HG03159 (cell line): Measurements from ENCODE around the gene PRKACG.
"Not testable (repeated sequence)": the region's sequence is repeated elsewhere in the genome, so short reads cannot be mapped to it uniquely, and the experiment has no call there.

Source experiments
- ATAC-seq: cut with Tn5 transposase; IDR thresholded peaks from one replicate; pipeline ENCODE4 v1.9.1; 2021; ENCODE audit warnings: mild to moderate bottlenecking, moderate library complexity; ENCODE audit not compliant: unreplicated experiment

Gene PRKACG

GRCh38 chr9:69027355-69028097, 13.6 kb upstream of the PRKACG start:
- peak; percentile 81 for ATAC-seq

GRCh38 chr9:69023650-69024049, 9.7 kb upstream of the PRKACG start:
- no peak for ATAC-seq

DNA sequence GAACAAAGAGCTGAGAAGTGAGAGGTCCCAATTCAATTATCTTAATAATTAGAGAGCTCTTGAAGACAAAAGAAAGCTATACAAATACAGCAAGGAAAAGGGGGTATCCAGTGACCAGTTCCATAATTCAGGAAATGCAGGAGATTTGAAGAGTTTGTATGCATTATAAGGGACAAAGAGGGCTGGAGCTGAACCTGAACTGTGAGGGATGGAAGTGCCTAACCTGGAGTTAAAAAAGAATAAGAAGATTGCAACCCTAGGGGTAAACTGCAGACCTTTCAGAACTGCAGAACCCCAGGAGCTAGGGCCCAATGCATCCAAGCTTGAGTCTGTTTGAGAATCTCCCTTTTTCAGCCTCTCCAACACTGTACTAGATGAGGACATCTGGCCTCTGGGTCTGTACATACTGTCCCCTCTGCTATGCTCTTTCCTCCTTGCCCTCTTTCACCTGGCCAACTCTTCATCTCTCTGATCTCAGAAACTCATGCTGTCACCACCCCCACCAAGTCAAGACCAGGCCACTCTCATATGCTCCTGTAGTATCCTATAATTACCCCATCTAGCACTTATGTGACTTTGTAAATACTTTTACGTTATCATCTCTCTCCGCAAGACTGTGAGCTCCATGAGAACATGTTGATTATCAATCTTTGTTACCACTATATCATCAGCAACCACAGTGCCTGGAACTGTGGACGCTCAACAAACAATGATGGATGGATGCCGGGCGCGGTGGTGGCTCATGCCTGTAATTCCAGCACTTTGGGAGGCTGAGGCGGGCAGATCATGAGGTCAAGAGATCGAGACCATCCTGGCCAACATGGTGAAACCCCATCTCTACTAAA, 6.6 kb upstream of the PRKACG start:
- no peak for ATAC-seq

- ATAC-seq, result no peak
Observed at GRCh38 chr9:69019808-69020207, 5.9 kb upstream of the PRKACG start.

DNA sequence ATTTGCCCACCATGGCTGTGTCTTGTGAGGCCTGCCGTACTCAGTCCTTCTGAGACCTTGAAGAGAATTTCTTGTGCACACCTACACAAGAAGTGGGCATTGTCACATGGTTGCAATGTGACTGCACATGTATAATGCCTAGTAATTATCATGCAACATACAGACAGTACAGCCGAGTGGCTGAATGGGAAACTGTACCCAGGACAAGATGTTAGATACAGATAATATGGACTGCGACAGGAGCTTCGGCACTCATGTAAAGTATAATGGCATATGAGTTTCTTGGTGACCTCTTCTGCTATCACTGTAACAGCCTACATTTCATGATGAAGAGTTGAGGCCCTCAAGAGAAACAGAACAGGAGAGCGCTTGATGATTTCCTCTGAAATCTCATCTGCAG, 4.8 kb upstream of the PRKACG start:
- no peak for ATAC-seq

GRCh38 chr9:69016191-69017096, 2.5 kb upstream of the PRKACG start:
- no peak for ATAC-seq

- no peak for ATAC-seq
Observed at GRCh38 chr9:69013382-69013727, 558 bp downstream of the PRKACG start.

GRCh38 chr9:69012696-69013381, 1.1 kb downstream of the PRKACG start:
- ATAC-seq, result no peak

DNA sequence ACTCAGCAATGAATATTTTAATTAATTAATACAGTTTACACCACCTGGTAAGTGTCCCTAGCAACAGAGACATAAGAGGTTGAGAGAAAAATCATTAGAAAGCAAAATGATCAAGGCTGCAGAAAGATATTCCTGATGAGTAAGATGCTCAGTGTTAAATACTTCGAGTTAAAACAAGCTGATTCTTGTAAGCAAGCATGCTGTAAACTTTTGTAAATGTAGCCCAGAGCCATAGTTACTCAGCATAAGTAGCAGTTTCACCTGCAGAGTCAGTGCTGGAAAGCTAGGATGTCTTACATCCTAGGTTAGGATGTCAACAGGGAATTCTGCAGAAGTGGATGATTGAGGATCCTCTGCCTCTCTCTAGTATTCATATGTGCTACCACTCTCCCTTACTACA, 4.2 kb downstream of the PRKACG start:
- ATAC-seq, result no peak

DNA sequence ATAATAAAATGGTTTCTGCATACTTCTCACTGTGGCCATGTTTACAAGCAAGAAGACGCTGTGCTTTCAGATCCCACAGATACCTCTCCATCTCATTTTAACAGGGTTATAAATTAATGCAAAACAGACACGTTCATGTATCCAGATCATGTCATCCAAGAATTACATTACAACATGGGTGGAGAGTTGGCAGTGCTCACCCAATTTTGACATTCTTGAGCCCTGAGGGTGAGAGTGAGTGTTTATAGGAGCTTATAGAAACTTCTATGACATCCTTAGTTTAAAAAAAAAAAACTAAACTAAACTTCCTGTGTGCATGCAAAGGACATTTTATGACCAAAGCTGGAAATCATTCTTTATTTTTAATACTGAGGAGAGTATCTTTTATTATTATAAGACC, 9.1 kb downstream of the PRKACG start:
- no peak for ATAC-seq

DNA sequence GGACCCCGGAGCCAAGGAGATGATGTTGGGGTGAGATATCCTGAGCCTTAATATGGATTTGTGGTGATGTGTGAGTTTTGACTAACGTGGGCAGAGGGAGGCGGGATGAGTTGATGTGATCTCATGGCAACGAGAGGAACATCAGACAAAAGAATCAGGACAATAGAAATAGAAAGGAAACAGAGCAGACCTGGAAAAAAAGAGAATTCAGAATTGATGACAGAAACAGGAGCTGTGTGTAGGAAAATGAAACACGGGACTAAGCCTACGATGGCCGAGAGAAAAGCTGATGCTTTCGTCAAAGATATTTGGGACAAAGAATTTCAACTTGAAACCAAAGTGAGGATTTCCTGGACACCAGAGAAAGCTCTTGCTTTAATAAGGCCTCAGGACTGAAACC, 10.9 kb downstream of the PRKACG start:
- no peak for ATAC-seq

GRCh38 chr9:69001921-69002320, 12.0 kb downstream of the PRKACG start:
- ATAC-seq, result no peak

- ATAC-seq, result peak; percentile 77
Observed at GRCh38 chr9:68999393-69000105, 14.4 kb downstream of the PRKACG start.

DNA sequence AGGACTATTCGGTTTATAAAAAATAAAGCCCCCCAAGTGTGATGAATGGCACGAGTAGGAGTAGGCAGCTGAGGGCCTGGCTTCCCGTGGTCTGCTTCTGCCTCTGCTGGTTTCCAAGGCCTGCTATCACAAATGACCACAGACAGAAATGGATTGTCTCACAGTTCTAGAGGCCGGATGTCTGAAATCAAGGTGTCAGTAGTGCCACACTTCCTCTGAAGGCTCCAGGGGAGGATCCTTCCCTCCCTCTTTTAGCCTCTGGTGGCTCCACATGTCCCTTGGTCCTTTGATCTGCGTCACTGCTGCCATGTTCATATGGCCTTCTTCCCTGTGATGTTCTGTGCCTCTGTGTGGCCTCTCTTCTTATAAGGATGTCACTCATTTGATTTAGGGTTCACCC, 15.1 kb downstream of the PRKACG start:
- ATAC-seq, result no peak

- ATAC-seq, result no peak
Observed at GRCh38 chr9:68998385-68998784, 15.5 kb downstream of the PRKACG start.

DNA sequence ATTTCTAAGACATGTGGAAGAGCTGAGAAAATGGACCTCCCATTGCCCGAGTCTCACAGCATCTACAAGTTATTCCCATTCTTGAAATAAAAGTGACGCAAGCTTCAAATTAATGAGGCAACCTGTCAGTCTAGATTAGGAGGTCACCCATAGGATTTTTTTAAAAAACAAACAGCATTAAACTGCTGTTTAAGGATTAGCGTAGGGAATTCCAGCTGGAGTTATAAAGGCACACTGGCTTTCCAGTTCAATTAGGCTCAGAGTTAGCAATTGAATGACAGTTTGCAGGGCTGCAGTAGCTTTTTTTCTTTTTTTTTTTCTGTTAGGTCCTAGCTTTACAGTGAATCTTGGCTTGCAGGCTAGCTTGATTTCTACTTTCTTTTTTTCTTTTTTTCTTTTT, 16.2 kb downstream of the PRKACG start:
- no peak for ATAC-seq

GRCh38 chr9:68996462-68996861, 17.5 kb downstream of the PRKACG start:
- no peak for ATAC-seq

- ATAC-seq, result no peak
Observed at GRCh38 chr9:68995776-68996175, 18.1 kb downstream of the PRKACG start.

GRCh38 chr9:68991457-68991856, 22.5 kb downstream of the PRKACG start:
- ATAC-seq, result no peak

DNA sequence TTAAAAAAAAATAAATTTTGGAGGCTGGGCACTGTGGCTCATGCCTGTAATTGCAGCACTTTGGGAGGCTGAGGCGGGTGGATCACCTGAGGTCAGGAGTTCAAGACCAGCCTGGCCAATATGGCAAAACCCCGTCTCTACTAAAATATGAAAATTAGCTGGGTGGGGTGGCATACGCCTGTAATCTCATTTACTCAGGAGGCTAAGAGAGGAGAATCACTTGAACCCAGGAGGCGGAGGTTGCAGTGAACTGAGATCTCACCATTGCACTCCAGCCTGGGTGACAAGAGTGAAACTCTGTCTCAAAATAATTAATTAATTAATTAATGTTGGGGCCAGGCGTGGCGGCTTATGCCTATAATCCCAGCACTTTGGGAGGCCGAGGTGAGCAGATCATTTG, 27.0 kb downstream of the PRKACG start:
- not testable (repeated sequence) for ATAC-seq
